ENCODE results near the gene OR9A4. TPM values are rescaled to one million over a fixed set of nuclear protein-coding genes. Genes with fewer than 3 reads are reported as not detected.

The OR9A4 gene, protein sequence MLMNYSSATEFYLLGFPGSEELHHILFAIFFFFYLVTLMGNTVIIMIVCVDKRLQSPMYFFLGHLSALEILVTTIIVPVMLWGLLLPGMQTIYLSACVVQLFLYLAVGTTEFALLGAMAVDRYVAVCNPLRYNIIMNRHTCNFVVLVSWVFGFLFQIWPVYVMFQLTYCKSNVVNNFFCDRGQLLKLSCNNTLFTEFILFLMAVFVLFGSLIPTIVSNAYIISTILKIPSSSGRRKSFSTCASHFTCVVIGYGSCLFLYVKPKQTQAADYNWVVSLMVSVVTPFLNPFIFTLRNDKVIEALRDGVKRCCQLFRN
- total RNA-seq (2014; rRNA removed; shearing (Covaris generic)) (not detected in 2 replicates), polyA plus RNA-seq (2016; fragmentation: Nextera tagmentation; extraction: Ambion mirVana) (not detected in 2 replicates)

DNA sequence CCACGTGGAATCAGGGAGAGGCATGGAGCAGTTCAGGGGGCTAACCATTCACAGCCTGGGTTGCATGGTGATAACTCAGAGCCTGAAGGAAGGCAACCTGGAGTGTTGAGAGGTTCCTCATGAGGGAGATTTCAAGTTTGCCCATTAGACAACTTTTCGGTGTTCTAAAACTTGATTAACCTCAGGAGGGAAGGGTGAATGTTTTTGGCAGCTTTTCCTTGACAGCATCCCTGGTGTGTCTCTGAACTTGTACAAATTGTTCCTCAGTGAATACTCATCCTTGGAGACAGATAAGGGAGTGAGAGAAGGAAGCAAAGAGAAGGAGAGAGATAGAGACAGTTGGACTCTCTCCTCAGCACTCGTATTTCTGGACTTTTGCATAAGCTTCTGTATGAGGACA, at the start of gene OR9A4:
TSS of gene OR9A4 (plus strand) at position 301 of the 400 bp plus-strand sequence. CDS start 2,477 bp downstream, outside the sequence.
- DNase-seq, result no peak
- H3K4me1 ChIP-seq (ENCODE audit: insufficient read depth), result no peaks in the 10 kb centered on the region
- TF ChIP-seq EZH2phosphoT487 (IDR thresholded peaks at IDR 0.05; ENCODE audit: insufficient read depth, low read depth) (no peak), EZH2 (IDR thresholded peaks at IDR 0.05; ENCODE audit: insufficient read depth, poor library complexity, severe bottlenecking) (no peak)
- in situ Hi-C loops (cut with MboI), result no loop called here
- H3K4me3 ChIP-seq, result no peak within 1 kb of the TSS
- H3K4me2 ChIP-seq (ENCODE audit: unreplicated experiment), result no peak within 1 kb of the TSS
- no peak within 1 kb of the TSS for H3K27ac ChIP-seq
- no peaks in the 10 kb centered on the region for H3K27me3 ChIP-seq (replicated peaks; ENCODE audit: insufficient read depth)
- no peaks in the 10 kb centered on the region for H3K9me2 ChIP-seq (ENCODE audit: insufficient read depth)
- no peaks in the 10 kb centered on the region for H3K9me3 ChIP-seq (ENCODE audit: low read depth)
- no peaks in the 10 kb centered on the region for H3K79me2 ChIP-seq (ENCODE audit: insufficient read depth)
- H2AFZ ChIP-seq, result no peak within 1 kb of the TSS
- no peaks in the 10 kb centered on the region for H4K20me1 ChIP-seq (ENCODE audit: insufficient read depth)
- WGBS, 2 experiments (ENCODE audit: low coverage in 1 of 2, low lambda C conversion rate in 2 of 2, missing lambda C conversion rate in 2 of 2), result 25 to 27% methylated on average over 3 of the region's 3 CpGs
- no peaks in the 10 kb centered on the region for H3F3A ChIP-seq (ENCODE audit: insufficient read depth)
- H3K36me3 ChIP-seq (ENCODE audit: low read depth), result no peaks in the 10 kb centered on the region
- no peak within 1 kb of the TSS for H3K9ac ChIP-seq

DNA sequence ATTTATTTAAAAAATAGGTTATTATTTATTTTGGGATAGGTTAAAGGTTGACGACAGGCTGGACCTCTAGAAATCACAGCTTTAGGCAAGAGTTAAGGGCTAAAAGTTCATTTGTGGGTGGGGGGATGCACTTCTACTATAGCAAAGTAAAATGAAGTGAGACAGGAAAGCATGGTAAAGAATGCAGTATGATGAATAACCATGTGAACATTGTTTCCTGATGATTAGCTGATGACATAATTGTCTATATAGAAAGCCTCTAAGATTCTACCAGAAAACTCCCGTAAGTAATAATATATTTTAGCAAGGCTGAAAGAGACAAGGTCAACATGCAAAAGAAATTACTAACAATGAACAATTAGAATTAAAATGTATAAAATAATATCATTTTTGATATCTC, 49.2 kb upstream of the OR9A4 start:
- 49 to 60% methylated on average over 2 of the region's 2 CpGs for WGBS, 2 experiments (ENCODE audit: low coverage in 1 of 2, low lambda C conversion rate in 2 of 2, missing lambda C conversion rate in 2 of 2)
- no peaks in the 10 kb centered on the region for H3K9me3 ChIP-seq (ENCODE audit: low read depth)
- H3K4me1 ChIP-seq (ENCODE audit: insufficient read depth), result no peaks in the 10 kb centered on the region
- no peaks in the 10 kb centered on the region for H4K20me1 ChIP-seq (ENCODE audit: insufficient read depth)
- H3K4me2 ChIP-seq (ENCODE audit: unreplicated experiment), result no peak overlapping the region
- no peaks in the 10 kb centered on the region for H3F3A ChIP-seq (ENCODE audit: insufficient read depth)
- no peaks in the 10 kb centered on the region for H3K9me2 ChIP-seq (ENCODE audit: insufficient read depth)
- in situ Hi-C loops (cut with MboI), result no loop called here
- no peaks in the 10 kb centered on the region for H3K27me3 ChIP-seq (replicated peaks; ENCODE audit: insufficient read depth)
- H3K4me3 ChIP-seq, result no peak overlapping the region
- no peak overlapping the region for H3K27ac ChIP-seq
- H3K36me3 ChIP-seq (ENCODE audit: low read depth), result no peaks in the 10 kb centered on the region
- TF ChIP-seq EZH2 (IDR thresholded peaks at IDR 0.05; ENCODE audit: insufficient read depth, poor library complexity, severe bottlenecking) (no peak), EZH2phosphoT487 (IDR thresholded peaks at IDR 0.05; ENCODE audit: insufficient read depth, low read depth) (no peak)
- no peak overlapping the region for H2AFZ ChIP-seq
- no peak overlapping the region for H3K9ac ChIP-seq
- no peak for DNase-seq
- no peaks in the 10 kb centered on the region for H3K79me2 ChIP-seq (ENCODE audit: insufficient read depth)

DNA sequence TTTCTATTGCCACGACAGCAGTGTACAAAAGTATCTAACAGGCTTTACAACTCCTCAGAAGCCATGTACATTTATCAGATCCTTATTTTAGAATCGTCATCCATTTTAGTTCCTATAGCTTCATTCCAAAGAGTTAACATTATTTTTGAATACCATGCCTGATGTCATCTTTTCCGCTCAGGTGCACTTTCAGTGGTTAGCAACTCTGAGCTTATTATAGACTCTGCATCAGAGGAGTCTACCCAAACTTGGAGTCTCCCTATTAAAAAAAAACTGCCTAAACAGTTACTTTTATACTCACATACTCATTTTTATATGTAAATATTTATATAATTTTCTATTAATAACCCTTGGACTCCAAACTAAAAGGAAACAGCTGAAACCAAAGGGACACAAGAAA, 43.3 kb upstream of the OR9A4 start:
- H3K27ac ChIP-seq, result no peak overlapping the region
- in situ Hi-C loops (cut with MboI), result no loop called here
- H3K9ac ChIP-seq, result no peak overlapping the region
- no peak for DNase-seq
- no peak overlapping the region for H3K4me3 ChIP-seq
- no peak overlapping the region for H2AFZ ChIP-seq
- H3K36me3 ChIP-seq (ENCODE audit: low read depth), result no peaks in the 10 kb centered on the region
- H3K79me2 ChIP-seq (ENCODE audit: insufficient read depth), result no peaks in the 10 kb centered on the region
- no peaks in the 10 kb centered on the region for H3F3A ChIP-seq (ENCODE audit: insufficient read depth)
- TF ChIP-seq EZH2 (IDR thresholded peaks at IDR 0.05; ENCODE audit: insufficient read depth, poor library complexity, severe bottlenecking) (no peak), EZH2phosphoT487 (IDR thresholded peaks at IDR 0.05; ENCODE audit: insufficient read depth, low read depth) (no peak)
- no peaks in the 10 kb centered on the region for H3K9me3 ChIP-seq (ENCODE audit: low read depth)
- H4K20me1 ChIP-seq (ENCODE audit: insufficient read depth), result no peaks in the 10 kb centered on the region
- no peak overlapping the region for H3K4me2 ChIP-seq (ENCODE audit: unreplicated experiment)
- 51 to 56% methylated on average over 3 of the region's 3 CpGs for WGBS, 2 experiments (ENCODE audit: low coverage in 1 of 2, low lambda C conversion rate in 2 of 2, missing lambda C conversion rate in 2 of 2)
- no peaks in the 10 kb centered on the region for H3K27me3 ChIP-seq (replicated peaks; ENCODE audit: insufficient read depth)
- H3K9me2 ChIP-seq (ENCODE audit: insufficient read depth), result no peaks in the 10 kb centered on the region
- no peaks in the 10 kb centered on the region for H3K4me1 ChIP-seq (ENCODE audit: insufficient read depth)

DNA sequence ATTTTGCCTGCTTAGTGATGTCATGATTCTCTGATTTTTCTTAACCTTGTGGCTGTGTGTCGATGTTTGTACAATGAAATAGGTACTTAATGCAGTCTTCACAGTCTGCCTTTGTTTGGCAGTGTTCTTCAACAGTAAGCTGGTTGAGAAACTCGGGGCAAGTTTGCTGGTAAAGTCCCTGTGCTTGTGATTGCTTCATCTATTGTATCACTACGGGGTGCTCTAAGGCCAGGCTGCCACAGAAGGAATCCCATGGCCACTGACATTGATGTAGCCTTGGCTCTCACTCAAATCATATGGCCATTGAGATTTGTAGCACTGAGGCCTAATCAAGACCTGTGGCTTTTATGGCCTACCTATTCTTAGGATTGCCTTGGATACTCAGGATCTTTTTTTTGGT, 41.4 kb upstream of the OR9A4 start:
- WGBS, 2 experiments (ENCODE audit: low coverage in 1 of 2, low lambda C conversion rate in 2 of 2, missing lambda C conversion rate in 2 of 2), result 26 to 30% methylated on average over 3 of the region's 3 CpGs
- no peak overlapping the region for H2AFZ ChIP-seq
- H3K79me2 ChIP-seq (ENCODE audit: insufficient read depth), result no peaks in the 10 kb centered on the region
- no peak overlapping the region for H3K9ac ChIP-seq
- no peaks in the 10 kb centered on the region for H3K9me3 ChIP-seq (ENCODE audit: low read depth)
- H3K4me2 ChIP-seq (ENCODE audit: unreplicated experiment), result no peak overlapping the region
- no peaks in the 10 kb centered on the region for H3K27me3 ChIP-seq (replicated peaks; ENCODE audit: insufficient read depth)
- no peak for TF ChIP-seq EZH2phosphoT487 (IDR thresholded peaks at IDR 0.05; ENCODE audit: insufficient read depth, low read depth)
- no peak for TF ChIP-seq EZH2 (IDR thresholded peaks at IDR 0.05; ENCODE audit: insufficient read depth, poor library complexity, severe bottlenecking)
- H3K4me3 ChIP-seq, result no peak overlapping the region
- H3K9me2 ChIP-seq (ENCODE audit: insufficient read depth), result no peaks in the 10 kb centered on the region
- in situ Hi-C loops (cut with MboI), result no loop called here
- H3K27ac ChIP-seq, result no peak overlapping the region
- H3F3A ChIP-seq (ENCODE audit: insufficient read depth), result no peaks in the 10 kb centered on the region
- no peak for DNase-seq
- H3K4me1 ChIP-seq (ENCODE audit: insufficient read depth), result no peaks in the 10 kb centered on the region
- no peaks in the 10 kb centered on the region for H4K20me1 ChIP-seq (ENCODE audit: insufficient read depth)
- no peaks in the 10 kb centered on the region for H3K36me3 ChIP-seq (ENCODE audit: low read depth)

Measured in GM23248 (cell line).